OCI-M1 (cell line): ENCODE measurements around the gene CRIP2.
A peak's percentile ranks its signal among the peaks of the same experiment; 100 is the strongest.

Experiments
- DNase-seq: peaks from one replicate; lab custom pipeline; 2025; lab: John Stamatoyannopoulos, UW

The CRIP2 gene

GRCh38 chr14:105464501-105464900 is 10.1 kb upstream of the CRIP2 start:
- no peak for DNase-seq

GRCh38 chr14:105465209-105466031 is 9.2 kb upstream of the CRIP2 start:
- no peak for DNase-seq

GRCh38 chr14:105466531-105467248 is 7.9 kb upstream of the CRIP2 start:
- DNase-seq = no peak

DNA sequence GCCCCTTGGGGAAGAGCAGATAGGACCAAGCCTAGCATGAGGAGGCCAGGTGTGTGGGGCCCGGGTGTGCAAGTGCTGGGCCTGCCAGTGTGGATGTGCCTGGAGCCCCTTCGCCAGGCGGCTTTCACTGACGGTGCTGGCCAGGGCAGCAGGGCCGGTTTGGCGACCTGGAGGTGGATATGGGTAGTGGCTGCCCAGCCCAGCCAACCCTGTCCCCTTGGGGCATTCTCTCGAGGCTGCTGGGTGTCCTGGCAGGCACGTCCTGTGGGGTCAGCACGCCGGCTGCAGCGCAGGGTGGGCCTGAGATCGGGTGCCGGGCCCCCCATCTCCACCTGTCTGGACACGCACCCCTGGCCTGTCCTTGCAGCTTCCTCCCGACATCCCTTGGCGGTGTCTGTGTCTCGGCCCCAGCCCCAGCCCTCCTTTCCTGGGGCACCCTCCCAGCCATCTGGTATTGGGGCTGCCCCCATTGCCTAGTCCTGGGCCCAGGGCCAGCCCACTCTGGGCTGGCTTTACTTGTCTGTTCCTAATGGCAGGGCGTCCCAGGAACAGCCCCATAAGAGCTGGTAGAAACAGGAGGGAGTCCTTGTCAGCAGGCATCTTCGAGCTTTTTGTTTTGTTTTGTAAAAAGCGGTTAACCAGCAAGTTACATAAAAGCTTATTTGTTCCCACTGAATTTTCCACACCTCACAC is 7.2 kb upstream of the CRIP2 start:
- no peak for DNase-seq

DNA sequence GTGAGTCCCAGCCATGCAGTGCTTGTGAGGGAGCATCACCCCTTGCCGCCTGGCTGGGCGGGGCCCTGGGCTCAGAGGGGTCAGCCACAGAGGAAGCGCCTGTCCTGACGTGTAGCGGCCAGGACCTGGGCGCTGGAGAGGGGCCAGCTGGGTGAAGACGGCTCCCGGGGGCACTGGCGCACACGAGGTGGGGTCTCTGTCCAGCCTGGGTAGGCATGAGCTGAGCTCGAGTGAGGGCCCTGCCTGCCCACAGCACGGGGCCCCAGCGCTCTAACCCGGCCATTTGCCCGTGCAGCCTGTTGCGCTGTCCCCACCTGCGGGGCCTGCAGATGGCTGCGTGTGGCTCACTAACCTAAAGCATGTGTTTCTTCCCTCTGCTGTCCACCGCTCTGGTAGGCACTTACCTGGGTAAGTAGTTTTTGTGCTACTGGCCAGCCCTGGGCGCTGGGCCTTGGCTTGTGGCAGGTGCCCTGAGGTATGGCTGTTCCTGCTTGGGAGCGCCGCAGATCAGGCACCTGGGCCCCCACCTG is 6.6 kb upstream of the CRIP2 start:
- DNase-seq = no peak

DNA sequence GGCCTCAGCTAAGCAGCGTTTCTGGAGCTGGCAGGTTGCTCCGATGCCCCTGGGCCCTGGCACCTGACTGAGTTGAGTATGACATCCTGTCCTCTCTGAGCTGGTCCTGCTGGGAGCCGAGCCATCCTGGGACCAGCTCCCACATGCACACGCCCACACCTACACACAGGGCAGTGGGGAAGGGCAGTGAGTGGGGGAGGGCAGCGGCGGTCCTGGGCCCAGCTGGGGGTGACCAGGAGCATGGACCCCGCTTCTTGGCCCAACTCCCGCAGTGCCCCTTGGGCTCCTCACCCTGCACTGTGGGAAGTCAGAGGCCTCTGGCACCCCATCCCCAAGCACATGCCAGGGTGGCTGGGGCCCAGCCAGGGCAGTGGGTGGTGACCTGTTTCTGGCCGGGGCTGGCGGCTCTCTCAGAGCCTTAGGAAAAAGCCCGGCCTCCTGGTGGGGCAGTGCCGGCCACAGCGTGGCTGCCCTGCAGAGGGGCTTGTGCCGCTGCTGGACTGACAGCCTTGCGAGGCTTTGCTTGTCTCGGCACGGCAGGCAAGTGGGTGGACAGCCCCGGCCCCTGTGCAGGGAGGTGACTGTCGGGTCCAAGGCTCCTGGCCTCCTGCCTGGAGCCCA is 5.9 kb upstream of the CRIP2 start:
- no peak for DNase-seq

- DNase-seq = no peak
Observed at GRCh38 chr14:105469456-105470349, 4.9 kb upstream of the CRIP2 start.

DNA sequence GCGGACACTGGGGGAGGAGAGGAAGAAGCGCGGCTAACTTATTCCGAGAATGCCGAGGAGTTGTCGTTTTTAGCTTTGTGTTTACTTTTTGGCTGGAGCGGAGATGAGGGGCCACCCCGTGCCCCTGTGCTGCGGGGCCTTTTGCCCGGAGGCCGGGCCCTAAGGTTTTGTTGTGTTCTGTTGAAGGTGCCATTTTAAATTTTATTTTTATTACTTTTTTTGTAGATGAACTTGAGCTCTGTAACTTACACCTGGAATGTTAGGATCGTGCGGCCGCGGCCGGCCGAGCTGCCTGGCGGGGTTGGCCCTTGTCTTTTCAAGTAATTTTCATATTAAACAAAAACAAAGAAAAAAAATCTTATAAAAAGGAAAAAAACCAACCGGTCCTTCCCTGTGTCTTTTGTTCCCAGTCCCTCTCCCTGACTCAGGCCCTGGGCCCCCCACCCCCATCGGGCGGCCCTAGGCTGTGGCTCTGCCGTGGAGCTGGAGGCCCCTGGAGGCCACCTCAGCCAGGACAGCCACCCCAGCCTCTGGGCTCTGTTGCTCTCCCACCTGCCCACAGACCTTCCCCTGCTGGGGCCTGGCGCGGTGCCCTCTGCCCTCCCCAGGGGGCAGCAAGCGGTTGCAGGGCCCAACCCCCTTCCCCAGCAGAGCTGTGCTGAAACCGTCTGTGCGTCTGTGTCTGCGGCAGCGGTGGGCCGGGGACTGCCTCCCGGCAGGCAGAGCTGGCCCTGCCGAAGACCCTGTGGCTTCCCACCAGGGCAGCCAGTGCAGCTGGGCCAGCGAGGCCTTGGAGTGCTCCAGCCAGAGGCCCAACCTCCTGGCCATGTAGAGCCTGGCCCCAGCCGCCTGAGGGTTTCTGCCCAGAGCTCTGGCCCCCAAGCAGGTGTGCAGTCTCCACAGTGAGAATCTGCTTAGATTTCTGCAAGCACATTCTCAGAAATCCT is 4.0 kb upstream of the CRIP2 start:
- no peak for DNase-seq

- no peak for DNase-seq
Observed at GRCh38 chr14:105471297-105471821, 3.3 kb upstream of the CRIP2 start.

DNA sequence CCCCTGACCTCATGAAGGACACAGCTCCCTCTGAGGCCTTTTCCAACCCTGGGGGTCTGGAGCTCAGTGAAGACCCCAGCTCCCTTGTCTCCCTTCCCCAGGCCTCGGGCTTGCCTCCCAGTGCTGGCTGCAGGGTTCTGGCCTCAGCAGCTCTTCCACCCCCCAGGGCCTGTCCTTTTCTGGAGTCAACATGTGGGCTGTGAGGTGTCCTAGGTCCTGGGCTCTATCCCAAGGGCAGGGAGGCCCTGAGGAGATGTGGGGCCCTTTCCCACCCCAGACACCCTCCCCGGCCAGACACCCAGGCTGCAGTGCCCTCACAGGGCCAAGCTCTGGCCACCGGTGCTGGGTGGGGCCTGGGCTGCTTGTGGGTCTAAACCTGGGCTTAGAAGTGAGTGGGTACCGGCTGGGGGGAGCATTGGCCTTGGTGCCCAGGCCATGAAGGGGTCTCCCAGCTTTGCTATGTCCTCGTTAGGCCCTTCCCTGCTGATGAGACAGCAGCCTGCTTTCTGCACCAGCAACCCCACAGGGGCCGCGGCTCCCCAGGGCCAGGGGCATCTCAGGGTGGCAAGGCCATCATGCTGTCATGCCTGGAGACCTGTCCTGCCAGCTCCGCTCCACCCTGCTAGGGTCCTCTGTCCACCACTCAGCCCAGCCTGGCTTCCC is 2.7 kb upstream of the CRIP2 start:
- no peak for DNase-seq

DNA sequence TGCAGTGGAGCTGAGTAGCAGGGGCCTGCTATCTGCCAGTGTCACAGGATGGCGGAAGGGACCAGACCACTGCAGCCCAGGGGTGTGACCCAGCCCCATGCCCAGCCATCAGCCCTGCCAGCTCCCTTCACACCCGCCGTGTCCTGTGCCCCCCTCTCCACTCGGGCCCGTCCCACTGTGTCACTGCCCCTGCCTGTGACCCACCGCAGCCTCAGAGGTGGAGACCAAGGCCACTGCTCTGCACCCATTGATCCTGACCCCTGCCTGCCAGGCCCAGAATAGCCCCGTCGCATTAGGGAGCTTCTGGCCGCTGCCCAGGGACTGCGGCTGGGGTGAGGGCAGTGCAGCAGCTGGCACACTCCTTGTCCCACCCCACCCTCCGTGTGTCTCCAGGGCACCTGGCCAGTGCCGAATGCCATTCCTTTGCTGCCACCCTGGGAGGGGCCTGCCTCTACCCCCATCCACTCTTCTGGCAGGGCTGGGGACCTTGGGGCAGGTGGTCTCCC is 2.1 kb upstream of the CRIP2 start:
- no peak for DNase-seq

DNA sequence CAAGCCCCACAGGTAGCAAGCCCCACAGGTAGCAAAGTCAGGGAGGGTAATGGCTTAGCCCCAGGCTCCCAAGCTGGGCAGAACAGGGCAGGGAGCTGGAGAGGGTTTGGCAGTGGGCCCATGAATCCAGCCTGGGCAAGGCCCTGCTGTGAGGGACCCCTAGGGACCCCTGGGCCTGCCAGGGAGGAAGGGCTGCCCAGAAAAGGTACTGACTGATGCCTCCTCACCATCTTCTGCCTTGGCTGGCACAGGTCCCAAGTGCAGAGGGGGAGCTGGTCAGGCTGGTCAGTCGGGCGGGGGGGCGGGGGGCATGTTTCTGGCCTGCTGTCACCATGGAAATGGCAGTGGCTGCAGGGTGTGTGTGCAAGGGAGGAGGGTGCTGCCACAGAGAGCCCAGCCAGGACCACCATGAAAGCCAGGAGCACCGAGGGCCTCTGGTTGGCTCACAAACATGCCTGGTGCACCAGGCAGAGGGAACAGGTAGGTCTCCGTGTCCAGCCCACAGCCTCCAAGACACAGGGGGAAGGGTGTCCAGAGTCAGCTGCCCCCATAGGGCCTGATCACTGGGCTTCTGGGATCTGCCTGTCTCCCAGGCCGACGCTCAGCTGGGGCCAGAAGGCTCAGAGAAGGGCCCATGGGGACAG is 1.5 kb upstream of the CRIP2 start:
- DNase-seq = no peak

DNA sequence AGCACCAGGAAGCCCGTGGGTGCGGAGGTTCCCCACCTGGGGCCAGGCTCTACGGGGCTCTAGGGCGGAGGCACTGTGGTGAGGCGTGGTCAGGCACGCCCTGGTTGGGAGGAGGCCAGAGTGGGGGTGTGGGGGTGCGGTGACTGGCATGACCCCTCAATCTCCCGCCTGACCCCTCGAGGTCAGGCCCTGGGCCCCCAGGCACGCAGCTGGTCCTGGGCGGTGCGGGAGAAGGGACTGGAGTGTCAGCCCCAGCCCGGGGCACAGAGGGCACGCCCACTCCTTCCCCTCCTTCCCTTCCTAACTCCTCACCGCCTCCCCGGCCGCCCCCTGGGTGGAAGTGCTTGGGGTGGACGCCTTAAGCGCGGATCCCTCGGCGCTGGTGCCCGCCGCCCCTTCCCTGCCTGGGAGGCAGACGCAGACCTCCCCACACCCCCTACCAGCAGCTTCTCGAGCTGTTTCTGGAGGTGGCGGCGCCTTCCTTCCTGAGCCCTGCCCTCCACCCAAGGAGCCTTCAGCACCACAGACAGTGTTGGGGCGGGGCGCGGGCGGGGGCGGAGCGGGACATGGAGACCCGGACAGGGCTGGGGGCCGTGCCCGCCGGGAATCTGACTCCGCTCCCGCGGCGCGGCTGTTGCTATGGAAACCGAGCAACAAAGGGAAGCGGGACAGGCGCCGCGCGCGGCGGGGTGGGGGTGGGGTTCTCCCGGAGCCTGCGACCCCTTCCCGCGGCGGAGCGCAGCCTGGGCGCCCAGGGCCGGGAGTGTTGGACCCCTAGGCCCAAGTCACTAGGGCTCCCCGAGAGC is 741 bp upstream of the CRIP2 start:
- DNase-seq = peak; percentile 62

- DNase-seq = no peak
Observed at GRCh38 chr14:105475269-105476096, 862 bp downstream of the CRIP2 start.

GRCh38 chr14:105476097-105476830 is 1.6 kb downstream of the CRIP2 start:
- DNase-seq = no peak
